AG20443 (cell line): ENCODE data around the gene NPAT.

ENCODE experiments used
- DNase-seq: peaks from one replicate; pipeline ENCODE4 v3.0.0; 2012; ENCODE audit warnings: low spot score, mixed read lengths

Gene NPAT

DNA sequence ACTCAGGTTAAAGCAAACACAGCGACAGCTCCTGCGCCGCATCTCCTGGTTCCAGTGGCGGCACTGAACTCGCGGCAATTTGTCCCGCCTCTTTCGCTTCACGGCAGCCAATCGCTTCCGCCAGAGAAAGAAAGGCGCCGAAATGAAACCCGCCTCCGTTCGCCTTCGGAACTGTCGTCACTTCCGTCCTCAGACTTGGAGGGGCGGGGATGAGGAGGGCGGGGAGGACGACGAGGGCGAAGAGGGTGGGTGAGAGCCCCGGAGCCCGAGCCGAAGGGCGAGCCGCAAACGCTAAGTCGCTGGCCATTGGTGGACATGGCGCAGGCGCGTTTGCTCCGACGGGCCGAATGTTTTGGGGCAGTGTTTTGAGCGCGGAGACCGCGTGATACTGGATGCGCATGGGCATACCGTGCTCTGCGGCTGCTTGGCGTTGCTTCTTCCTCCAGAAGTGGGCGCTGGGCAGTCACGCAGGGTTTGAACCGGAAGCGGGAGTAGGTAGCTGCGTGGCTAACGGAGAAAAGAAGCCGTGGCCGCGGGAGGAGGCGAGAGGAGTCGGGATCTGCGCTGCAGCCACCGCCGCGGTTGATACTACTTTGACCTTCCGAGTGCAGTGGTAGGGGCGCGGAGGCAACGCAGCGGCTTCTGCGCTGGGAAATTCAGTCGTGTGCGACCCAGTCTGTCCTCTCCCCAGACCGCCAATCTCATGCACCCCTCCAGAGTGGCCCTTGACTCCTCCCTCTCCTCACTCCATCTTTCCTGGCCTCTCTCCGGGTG, at the start of gene NPAT, which contains the start of gene ATM:
NPAT (minus strand) TSS at position 65 of the 774 bp plus-strand sequence. CDS start 102 bp downstream, outside the sequence.
ATM (plus strand) TSS at position 494 of the 774 bp plus-strand sequence. CDS start 4,558 bp downstream, outside the sequence.
- peak; percentile 97 for DNase-seq

- no peak for DNase-seq
Measured at GRCh38 chr11:108269583-108269982, 47.1 kb upstream of the NPAT start.

GRCh38 chr11:108253176-108253575, 30.7 kb upstream of the NPAT start:
- no peak for DNase-seq

- DNase-seq = no peak
Measured at GRCh38 chr11:108246885-108247284, 24.4 kb upstream of the NPAT start.

DNA sequence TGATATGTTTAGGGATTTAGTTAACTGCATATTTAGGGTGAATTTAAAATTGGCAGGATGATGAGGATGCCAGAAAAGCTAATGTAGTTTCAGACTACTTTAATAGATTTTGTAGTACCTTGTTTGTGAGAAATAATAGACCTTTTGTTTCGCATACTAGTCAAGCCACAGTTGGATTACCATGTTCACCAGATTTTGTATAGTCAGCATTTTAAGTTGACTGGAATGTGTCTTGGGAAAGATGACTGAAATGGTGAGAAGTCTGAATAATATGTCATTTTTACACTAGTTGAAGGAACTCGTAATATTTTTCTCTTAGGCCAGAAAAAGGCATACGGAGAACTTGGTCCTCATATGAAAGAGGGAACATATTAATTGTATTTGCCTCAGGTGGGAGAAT, 23.9 kb upstream of the NPAT start:
- no peak for DNase-seq

- no peak for DNase-seq
Measured at GRCh38 chr11:108242422-108242821, 20.0 kb upstream of the NPAT start.

- DNase-seq = no peak
Measured at GRCh38 chr11:108241330-108242037, 19.0 kb upstream of the NPAT start.

- DNase-seq = no peak
Measured at GRCh38 chr11:108239076-108239475, 16.6 kb upstream of the NPAT start.

- DNase-seq = no peak
Measured at GRCh38 chr11:108237058-108237481, 14.6 kb upstream of the NPAT start.

DNA sequence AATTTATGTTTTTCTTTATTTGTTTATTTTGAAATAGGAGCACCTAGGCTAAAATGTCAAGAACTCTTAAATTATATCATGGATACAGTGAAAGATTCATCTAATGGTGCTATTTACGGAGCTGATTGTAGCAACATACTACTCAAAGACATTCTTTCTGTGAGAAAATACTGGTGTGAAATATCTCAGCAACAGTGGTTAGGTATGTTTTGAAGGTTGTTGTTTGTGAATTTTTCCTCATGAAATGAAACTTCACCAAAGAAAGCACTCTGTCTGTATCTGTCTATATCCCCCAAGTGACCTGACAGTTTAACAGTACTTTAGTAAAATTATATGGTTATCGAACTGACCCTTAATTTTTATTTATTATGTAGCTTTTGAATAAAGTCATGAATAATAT, 13.2 kb upstream of the NPAT start:
- no peak for DNase-seq

- DNase-seq = no peak
Measured at GRCh38 chr11:108235192-108235591, 12.8 kb upstream of the NPAT start.

DNA sequence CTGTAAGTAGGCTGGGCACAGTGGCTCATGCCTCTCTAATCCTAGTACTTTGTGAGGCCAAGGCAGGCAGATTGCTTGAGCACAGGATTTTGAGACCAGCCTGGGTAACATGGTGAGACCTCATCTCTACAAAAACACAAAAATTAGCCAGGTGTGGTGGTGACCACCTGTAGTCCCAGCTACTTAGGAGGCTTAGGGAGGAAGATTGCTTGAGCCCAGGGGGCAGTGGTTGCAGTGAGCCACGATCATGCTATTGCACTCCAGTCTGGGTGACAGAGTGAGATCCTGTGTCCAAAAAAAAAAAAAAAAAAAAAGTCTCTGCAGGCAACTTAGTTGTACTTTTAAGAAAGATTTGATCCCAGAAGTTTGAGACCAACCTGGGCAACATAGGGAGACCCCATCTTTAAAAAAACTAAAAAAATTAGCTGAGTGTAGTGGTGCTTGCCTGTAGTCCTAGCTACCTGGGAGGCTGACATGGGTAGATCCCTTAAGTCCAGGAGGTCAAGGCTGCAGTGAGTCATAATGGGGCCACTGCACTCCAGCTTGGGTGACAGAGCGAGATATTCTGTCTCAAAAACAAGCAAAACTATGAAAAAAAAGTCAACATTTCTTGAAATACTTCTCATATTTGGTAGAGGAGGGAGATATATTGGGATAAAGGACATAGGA, 11.0 kb upstream of the NPAT start:
- DNase-seq = no peak

GRCh38 chr11:108228251-108228650, 5.8 kb upstream of the NPAT start:
- DNase-seq = no peak

DNA sequence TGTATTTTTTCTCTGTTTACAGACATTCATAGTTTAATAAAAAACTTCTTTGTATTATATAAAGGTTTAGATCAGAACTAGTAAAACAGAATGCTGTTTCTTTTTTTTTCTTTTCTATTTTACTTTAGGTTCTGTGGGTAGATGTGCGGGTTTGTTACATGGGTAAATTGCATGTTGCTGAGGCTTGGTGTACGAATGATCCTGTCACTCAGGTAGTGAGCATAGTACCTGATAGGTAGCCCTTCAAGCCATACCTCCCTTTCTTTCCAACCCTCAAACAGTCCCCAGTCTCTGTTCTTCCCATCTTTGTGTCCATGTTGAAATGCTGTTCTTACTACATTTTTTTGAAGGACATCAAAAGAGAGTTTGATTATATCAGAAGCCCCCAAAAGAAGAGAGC, 3.6 kb upstream of the NPAT start:
- no peak for DNase-seq

DNA sequence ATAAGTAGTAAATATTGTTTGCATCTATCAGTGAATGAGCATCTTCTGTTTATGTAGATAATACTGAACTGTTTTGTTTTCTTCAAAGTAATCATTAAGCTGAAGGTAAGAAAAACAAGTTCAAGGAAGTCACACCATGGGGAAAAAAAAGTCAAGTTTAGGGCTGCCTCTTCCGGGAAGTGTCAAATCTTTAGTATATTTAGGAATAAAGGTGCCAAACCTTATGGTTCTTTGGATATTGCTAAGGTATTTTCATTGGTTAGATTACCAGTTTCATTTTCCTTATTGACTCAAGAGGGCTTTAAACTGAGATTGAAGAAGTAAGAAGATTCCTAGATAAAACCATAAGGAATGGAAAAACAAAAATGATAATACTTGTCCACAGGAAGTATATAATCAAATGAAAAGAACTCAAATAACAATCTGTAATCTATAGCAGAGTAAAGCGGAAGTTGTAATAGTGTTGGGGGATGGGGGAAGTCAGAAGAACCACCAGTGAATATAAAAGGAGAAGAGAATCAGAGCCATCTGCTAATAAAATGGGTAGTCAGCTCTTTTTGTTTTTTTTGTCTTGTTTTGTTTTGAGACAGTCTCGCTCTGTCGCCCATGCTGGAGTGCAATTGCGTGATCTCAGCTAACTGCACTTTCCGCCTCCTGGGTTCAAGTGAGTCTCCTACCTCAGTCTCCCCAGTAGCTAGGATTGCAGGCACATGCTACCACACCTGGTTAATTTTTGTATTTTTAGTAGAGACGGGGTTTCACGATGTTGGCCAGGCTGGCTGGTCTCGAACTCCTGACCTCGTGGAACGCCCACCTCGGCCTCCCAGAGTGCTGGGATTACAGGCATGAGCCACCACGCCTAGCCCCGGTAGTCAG, 2.7 kb upstream of the NPAT start:
- no peak for DNase-seq

DNA sequence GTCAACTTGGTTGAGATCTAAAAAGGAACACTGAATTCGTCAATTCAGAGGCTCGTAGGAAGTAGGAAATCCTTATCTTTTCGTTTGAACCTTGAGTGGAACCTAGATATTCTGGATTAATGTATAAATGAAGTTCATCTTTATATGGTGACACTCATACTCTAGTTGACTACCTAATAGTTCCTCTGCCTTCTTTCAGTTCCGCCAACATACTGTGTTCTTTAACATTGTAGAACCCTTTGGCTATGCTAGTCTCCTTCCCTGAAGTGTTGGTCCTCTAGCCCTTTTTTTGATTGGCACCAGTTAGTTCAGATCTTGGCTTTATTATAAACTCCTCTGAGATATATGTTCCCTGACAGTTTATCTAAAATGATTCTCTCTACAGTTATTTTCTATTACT, 1.9 kb upstream of the NPAT start:
- DNase-seq = no peak

DNA sequence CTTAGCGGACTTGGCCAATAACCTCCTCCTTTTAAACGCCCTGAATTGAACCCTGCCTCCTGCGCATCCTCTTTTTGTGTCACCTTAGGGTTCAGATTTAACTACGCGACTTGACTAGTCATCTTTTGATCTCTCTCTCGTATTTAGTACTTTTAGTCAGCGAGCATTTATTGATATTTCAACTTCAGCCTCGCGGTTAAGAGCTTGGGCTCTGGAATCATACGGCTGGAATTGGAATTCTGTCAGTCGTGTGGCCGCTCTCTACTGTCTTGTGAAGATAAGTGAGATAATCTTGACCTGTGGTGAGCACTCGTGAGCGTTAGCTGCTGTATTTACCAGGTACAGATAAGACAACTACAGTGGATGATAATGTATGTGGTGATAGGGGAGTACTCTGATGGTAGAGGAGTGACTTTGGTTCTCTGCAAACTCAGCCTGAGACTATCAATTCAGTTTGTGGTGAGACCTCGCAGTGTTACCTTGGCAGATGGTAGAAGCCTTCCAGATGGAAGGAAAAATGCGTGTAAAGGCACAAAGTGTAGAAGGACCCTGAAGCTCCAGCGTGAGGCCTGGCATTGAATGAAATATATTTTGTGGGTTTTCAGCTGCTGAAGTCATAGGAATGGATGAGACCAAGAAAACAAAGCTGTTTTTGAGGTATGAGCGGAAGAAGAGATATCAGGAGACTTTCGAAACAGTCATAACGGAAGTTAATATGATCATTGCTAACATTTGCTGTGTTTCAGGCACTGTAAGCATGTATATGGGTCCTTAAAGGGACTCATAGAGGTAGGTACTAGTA, 1.1 kb upstream of the NPAT start:
- no peak for DNase-seq

GRCh38 chr11:108221911-108222573, 396 bp downstream of the NPAT start:
- DNase-seq = no peak

GRCh38 chr11:108221371-108221770, 1.1 kb downstream of the NPAT start:
- DNase-seq = no peak

DNA sequence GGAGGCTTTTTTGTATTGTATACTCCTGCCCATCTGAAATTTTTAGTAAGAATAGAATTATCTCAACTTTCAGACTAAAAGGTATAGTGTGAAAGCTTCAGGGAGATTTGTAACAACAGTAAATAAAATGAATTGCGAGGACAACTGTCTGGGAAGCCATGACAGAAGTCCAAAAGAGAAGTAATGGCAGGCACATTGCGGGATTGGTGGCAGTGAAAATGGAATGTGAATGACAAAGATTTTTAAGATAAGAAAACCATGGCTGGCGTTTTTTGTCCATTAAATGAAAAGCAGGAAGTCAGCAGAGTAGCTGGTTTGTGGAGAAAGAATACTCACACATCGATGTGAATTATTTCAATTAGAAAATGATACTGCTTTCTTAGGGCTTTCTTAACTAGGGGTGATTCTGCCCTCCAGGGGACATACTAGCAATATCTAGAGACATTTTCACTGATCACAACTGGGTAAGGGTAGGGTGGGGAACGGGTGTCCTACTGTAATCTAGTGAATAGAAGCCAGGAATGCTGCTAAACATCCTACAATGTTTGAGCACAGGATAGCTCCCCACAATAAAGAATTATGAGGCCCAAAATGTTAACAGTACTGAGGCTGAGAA, 1.6 kb downstream of the NPAT start:
- DNase-seq = no peak
